Stimulated activated CD4-positive, alpha-beta T cell treated with anti-CD3 and anti-CD28 coated beads, TNF-alpha, amount 100 ng/mL, for 1 hour (primary cell): ENCODE measurements around the gene GNPTG.

Experiments
- DNase-seq, 3 donors: peaks; one replicate each; pipeline ENCODE4 v3.0.0-alpha.2; 2020; ENCODE audit warnings: low read depth in 3 of 3, low spot score in 1 of 3

The GNPTG gene

GRCh38 chr16:1346422-1347285, 5.1 kb upstream of the GNPTG start:
- DNase-seq = no peak

GRCh38 chr16:1347286-1347855, 4.4 kb upstream of the GNPTG start:
- DNase-seq = no peak

- DNase-seq = no peak
Measured at GRCh38 chr16:1347962-1348361, 3.8 kb upstream of the GNPTG start.

GRCh38 chr16:1348441-1348840, 3.3 kb upstream of the GNPTG start:
- DNase-seq = no peak

- DNase-seq = no peak
Measured at GRCh38 chr16:1348926-1349325, 2.8 kb upstream of the GNPTG start.

- no peak for DNase-seq
Measured at GRCh38 chr16:1349351-1349750, 2.4 kb upstream of the GNPTG start.

GRCh38 chr16:1349951-1350350, 1.8 kb upstream of the GNPTG start:
- DNase-seq = no peak

GRCh38 chr16:1350691-1351090, 1.0 kb upstream of the GNPTG start:
- no peak for DNase-seq

GRCh38 chr16:1351215-1351581, 533 bp upstream of the GNPTG start:
- no peak for DNase-seq

- no peak for DNase-seq
Measured at GRCh38 chr16:1354815-1355540, 3.2 kb downstream of the GNPTG start.

GRCh38 chr16:1355591-1355990, 3.9 kb downstream of the GNPTG start:
- DNase-seq = no peak

GRCh38 chr16:1356061-1356900, 4.5 kb downstream of the GNPTG start:
- DNase-seq = no peak

GRCh38 chr16:1357906-1358566, 6.3 kb downstream of the GNPTG start:
- DNase-seq = no peak

- no peak for DNase-seq
Measured at GRCh38 chr16:1361685-1362360, 10.1 kb downstream of the GNPTG start.

- no peak for DNase-seq
Measured at GRCh38 chr16:1362807-1363206, 11.1 kb downstream of the GNPTG start.

- DNase-seq = peak; percentile 37 to 60 (median 42)
Measured at GRCh38 chr16:1363501-1364041, 11.8 kb downstream of the GNPTG start.

- no peak for DNase-seq
Measured at GRCh38 chr16:1364510-1364909, 12.8 kb downstream of the GNPTG start.

- no peak for DNase-seq
Measured at GRCh38 chr16:1366060-1366711, 14.5 kb downstream of the GNPTG start.

GRCh38 chr16:1366712-1367299, 15.1 kb downstream of the GNPTG start:
- DNase-seq = no peak
